ENCODE results near the gene CDKN1C. TPM values are rescaled to one million over a fixed set of nuclear protein-coding genes. Genes with fewer than 3 reads are reported as not detected.

The CDKN1C gene
- total RNA-seq, 1 experiment from 2014 or later = 2.9 TPM

DNA sequence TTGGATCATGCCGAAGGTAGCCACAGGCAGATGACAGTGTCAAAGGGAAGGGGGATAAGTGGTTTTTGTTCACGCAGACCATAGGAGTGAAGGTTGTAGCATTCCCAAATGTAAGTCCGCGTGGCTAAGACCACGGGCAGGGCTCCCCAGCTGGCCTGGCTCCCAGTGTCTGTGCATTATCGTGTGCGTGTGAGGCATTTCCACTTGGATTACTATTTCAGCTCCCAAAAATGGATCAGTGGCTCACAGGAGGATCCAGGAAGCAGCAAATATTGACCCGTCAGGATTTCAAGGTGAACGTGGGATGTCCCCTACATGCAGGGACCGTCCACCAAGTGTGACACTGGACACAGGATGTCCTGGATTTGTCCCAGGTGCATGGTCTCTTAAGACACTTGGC, 10.6 kb downstream of the CDKN1C start:
- no peak overlapping the region for H3K4me3 ChIP-seq (ENCODE audit: low read depth, low read length, poor library complexity, severe bottlenecking)
- no peaks in the 10 kb centered on the region for H3K9me3 ChIP-seq (ENCODE audit: low read depth, low read length, poor library complexity, severe bottlenecking)
- TF ChIP-seq EZH2 (IDR thresholded peaks at IDR 0.05; ENCODE audit: borderline replicate concordance, low read depth, low read length, poor library complexity, severe bottlenecking) (no peak), CTCF (conservative IDR thresholded peaks at IDR 0.05; ENCODE audit: low read depth, low read length) (no peak)
- no peak for DNase-seq (ENCODE audit: low spot score)
- intact Hi-C loops (cut with micrococcal nuclease; ENCODE audit: unreplicated experiment) = no loop called here
- ChIA-PET CTCF (no interaction called here), POLR2A (ENCODE audit: low non-redundant PET) (no interaction called here)
- peaks cover 4% of the 10 kb centered on the region for H3K27me3 ChIP-seq (replicated peaks; ENCODE audit: insufficient read depth, low read depth, low read length, poor library complexity)
- no peaks in the 10 kb centered on the region for H3K36me3 ChIP-seq (ENCODE audit: insufficient read depth, low read length, poor library complexity, severe bottlenecking)
- H3K27ac ChIP-seq (ENCODE audit: low read depth, low read length, poor library complexity, severe bottlenecking) = no peak overlapping the region
- no TSS peak for BruUV-seq (replicated peaks)
- H3K4me1 ChIP-seq (ENCODE audit: insufficient read depth, low read length, poor library complexity, severe bottlenecking) = no peaks in the 10 kb centered on the region

DNA sequence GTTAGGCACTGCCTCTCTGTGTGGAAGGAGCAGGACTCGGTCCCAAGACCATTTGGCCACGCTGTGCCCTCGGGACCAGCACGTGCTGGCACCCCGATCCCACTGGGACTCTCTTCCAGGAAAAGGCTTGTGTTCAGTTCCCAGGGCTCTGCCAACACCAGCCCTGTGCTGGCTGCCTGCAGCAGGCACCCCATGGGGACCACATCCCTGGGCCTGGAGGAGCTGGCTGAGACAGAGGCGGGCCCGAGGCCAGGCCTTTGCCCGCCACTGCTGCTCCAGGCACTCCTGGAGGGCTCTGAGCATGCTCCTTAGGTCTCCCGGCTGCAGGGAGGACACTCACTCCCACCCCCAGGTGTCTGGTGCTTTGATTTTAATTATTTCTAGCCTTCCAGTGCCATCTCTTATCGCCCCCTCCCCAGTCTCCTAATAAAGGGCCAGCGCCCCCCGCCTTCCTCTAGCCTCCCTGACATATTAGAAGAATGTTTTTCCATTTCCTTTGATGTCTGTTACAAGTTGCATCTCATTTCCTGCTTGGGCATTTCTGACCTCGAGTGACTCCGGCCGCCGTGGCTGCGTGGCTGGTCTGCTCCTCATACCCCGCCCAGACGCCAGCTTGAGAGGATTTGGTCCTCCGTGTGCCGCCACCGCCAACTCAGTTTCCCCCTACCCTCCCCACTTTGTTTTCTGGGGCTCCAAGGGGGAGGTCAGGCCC, 14.4 kb downstream of the CDKN1C start:
- POLR2A ChIA-PET (ENCODE audit: low non-redundant PET) = no interaction called here
- H3K27me3 ChIP-seq (replicated peaks; ENCODE audit: insufficient read depth, low read depth, low read length, poor library complexity) = peaks cover 13% of the 10 kb centered on the region
- intact Hi-C loops (cut with micrococcal nuclease; ENCODE audit: unreplicated experiment) = no loop called here

DNA sequence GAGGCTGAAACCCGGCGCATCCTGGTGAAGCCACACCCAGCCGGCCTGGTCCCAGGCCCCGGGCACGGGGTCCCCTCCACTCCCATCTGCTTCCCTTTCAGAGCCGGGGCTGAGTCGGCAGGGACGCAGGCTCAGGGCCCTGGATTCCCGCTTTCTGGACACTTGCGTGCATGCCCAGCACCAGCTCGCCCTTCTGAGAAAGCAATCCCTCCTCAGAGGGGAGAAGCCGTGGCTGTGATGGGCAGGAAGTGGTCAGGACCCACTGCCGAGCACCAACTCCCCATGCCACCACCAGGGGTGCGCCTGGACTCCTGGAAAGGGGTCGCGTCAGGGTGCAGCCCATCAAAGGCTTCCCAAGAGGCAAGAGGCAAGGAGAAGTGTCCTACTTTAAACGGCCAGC, 15.1 kb downstream of the CDKN1C start:
- intact Hi-C loops (cut with micrococcal nuclease; ENCODE audit: unreplicated experiment) = no loop called here
- BruUV-seq (replicated peaks) = no TSS peak
- no peaks in the 10 kb centered on the region for H3K4me1 ChIP-seq (ENCODE audit: insufficient read depth, low read length, poor library complexity, severe bottlenecking)

More for the DNA sequence above, 14.4 kb downstream of the CDKN1C start:
- BruUV-seq (replicated peaks) = no TSS peak
- CTCF ChIA-PET = no interaction called here
- no peak overlapping the region for H3K27ac ChIP-seq (ENCODE audit: low read depth, low read length, poor library complexity, severe bottlenecking)
- H3K9me3 ChIP-seq (ENCODE audit: low read depth, low read length, poor library complexity, severe bottlenecking) = no peaks in the 10 kb centered on the region
- no peaks in the 10 kb centered on the region for H3K4me1 ChIP-seq (ENCODE audit: insufficient read depth, low read length, poor library complexity, severe bottlenecking)
- DNase-seq (ENCODE audit: low spot score) = no peak
- no peak overlapping the region for H3K4me3 ChIP-seq (ENCODE audit: low read depth, low read length, poor library complexity, severe bottlenecking)
- H3K36me3 ChIP-seq (ENCODE audit: insufficient read depth, low read length, poor library complexity, severe bottlenecking) = no peaks in the 10 kb centered on the region
- TF ChIP-seq CTCF (conservative IDR thresholded peaks at IDR 0.05; ENCODE audit: low read depth, low read length) (no peak), EZH2 (IDR thresholded peaks at IDR 0.05; ENCODE audit: borderline replicate concordance, low read depth, low read length, poor library complexity, severe bottlenecking) (no peak)

More for the DNA sequence above, 15.1 kb downstream of the CDKN1C start:
- H3K9me3 ChIP-seq (ENCODE audit: low read depth, low read length, poor library complexity, severe bottlenecking) = no peaks in the 10 kb centered on the region
- peaks cover 13% of the 10 kb centered on the region for H3K27me3 ChIP-seq (replicated peaks; ENCODE audit: insufficient read depth, low read depth, low read length, poor library complexity)
- no peaks in the 10 kb centered on the region for H3K36me3 ChIP-seq (ENCODE audit: insufficient read depth, low read length, poor library complexity, severe bottlenecking)
- no peak overlapping the region for H3K4me3 ChIP-seq (ENCODE audit: low read depth, low read length, poor library complexity, severe bottlenecking)
- ChIA-PET POLR2A (ENCODE audit: low non-redundant PET) (no interaction called here), CTCF (no interaction called here)
- no peak for DNase-seq (ENCODE audit: low spot score)
- TF ChIP-seq CTCF (conservative IDR thresholded peaks at IDR 0.05; ENCODE audit: low read depth, low read length) (no peak), EZH2 (IDR thresholded peaks at IDR 0.05; ENCODE audit: borderline replicate concordance, low read depth, low read length, poor library complexity, severe bottlenecking) (no peak)
- H3K27ac ChIP-seq (ENCODE audit: low read depth, low read length, poor library complexity, severe bottlenecking) = no peak overlapping the region
